Measurements from ENCODE around the gene SLC7A6. TPM values are rescaled to one million over a fixed set of nuclear protein-coding genes. Genes with fewer than 3 reads are reported as not detected.

Gene SLC7A6
- total and polyA plus RNA-seq, 2 of the 13 experiments (the other 11 are each of a cell fraction or from before 2014, with no cell fraction given), result 35.8 to 70.8 TPM

GRCh38 chr16:68328151-68328859 lies 64.0 kb downstream of the SLC7A6 start (continued):
- TF ChIP-seq U2AF2 (IDR thresholded peaks at IDR 0.05; ENCODE audit: low read depth, low read length), result no peak
- TF ChIP-seq TOPORS (CRISPR knock-in tag; IDR thresholded peaks at IDR 0.05), result no peak
- no peak for TF ChIP-seq TSC22D2 (CRISPR knock-in tag; IDR thresholded peaks at IDR 0.05; ENCODE audit: borderline replicate concordance)
- TF ChIP-seq RAD51 (IDR thresholded peaks at IDR 0.05; ENCODE audit: borderline replicate concordance), result no peak
- no peak for TF ChIP-seq ZNF749 (CRISPR knock-in tag; IDR thresholded peaks at IDR 0.05; ENCODE audit: borderline replicate concordance)
- 0 out of 2 replicates have a peak, but pooled peaks have one; percentile 64 for TF ChIP-seq ZBTB3 (CRISPR knock-in tag; IDR thresholded peaks at IDR 0.05; ENCODE audit: borderline replicate concordance, low read depth)
- TF ChIP-seq ATF7-NPFF (CRISPR knock-in tag; IDR thresholded peaks at IDR 0.05; ENCODE audit: low read depth), result no peak
- TF ChIP-seq RARG (CRISPR knock-in tag; IDR thresholded peaks at IDR 0.05; ENCODE audit: low read depth), result no peak
- TF ChIP-seq, protein P1, sequence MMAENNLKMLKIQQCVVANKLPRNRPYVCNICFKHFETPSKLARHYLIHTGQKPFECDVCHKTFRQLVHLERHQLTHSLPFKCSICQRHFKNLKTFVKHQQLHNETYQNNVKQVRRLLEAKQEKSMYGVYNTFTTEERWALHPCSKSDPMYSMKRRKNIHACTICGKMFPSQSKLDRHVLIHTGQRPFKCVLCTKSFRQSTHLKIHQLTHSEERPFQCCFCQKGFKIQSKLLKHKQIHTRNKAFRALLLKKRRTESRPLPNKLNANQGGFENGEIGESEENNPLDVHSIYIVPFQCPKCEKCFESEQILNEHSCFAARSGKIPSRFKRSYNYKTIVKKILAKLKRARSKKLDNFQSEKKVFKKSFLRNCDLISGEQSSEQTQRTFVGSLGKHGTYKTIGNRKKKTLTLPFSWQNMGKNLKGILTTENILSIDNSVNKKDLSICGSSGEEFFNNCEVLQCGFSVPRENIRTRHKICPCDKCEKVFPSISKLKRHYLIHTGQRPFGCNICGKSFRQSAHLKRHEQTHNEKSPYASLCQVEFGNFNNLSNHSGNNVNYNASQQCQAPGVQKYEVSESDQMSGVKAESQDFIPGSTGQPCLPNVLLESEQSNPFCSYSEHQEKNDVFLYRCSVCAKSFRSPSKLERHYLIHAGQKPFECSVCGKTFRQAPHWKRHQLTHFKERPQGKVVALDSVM (CRISPR knock-in tag; IDR thresholded peaks at IDR 0.05), result no peak
- TF ChIP-seq IRX3 (CRISPR knock-in tag; IDR thresholded peaks at IDR 0.05; ENCODE audit: borderline replicate concordance, low read depth), result no peak
- no peak for TF ChIP-seq YEATS2 (CRISPR knock-in tag; IDR thresholded peaks at IDR 0.05; ENCODE audit: borderline replicate concordance)
- TF ChIP-seq RXRA (CRISPR knock-in tag; IDR thresholded peaks at IDR 0.05), result peak; percentile 14; the same call in 1 of the 2 replicates
- no peak for TF ChIP-seq MNT (IDR thresholded peaks at IDR 0.05)
- TF ChIP-seq KAT8 (CRISPR knock-in tag; IDR thresholded peaks at IDR 0.05), result 0 out of 2 replicates have a peak, but pooled peaks have one; percentile 33
- no peak for TF ChIP-seq ZEB1 (IDR thresholded peaks at IDR 0.05; ENCODE audit: insufficient replicate concordance, low read depth)
- no peak for TF ChIP-seq PHB2 (IDR thresholded peaks at IDR 0.05; ENCODE audit: partially characterized antibody)
- no peak for TF ChIP-seq RBM39 (IDR thresholded peaks at IDR 0.05; ENCODE audit: low read depth, low read length, poor library complexity, severe bottlenecking)
- no peak for TF ChIP-seq ZNF740 (CRISPR knock-in tag; IDR thresholded peaks at IDR 0.05)
- TF ChIP-seq CBX2 (IDR thresholded peaks at IDR 0.05; ENCODE audit: low read depth, low read length), result no peak
- TF ChIP-seq CBX2 (CRISPR knock-in tag; IDR thresholded peaks at IDR 0.05; ENCODE audit: low read depth), result no peak
- TF ChIP-seq ETV6 (CRISPR knock-in tag; conservative IDR thresholded peaks at IDR 0.05), result no peak
- no peak for TF ChIP-seq FOXP1 (IDR thresholded peaks at IDR 0.05)
- peak; percentile 25; the same call in 1 of the 2 replicates for TF ChIP-seq FOXP1 (CRISPR knock-in tag; IDR thresholded peaks at IDR 0.05)
- TF ChIP-seq ZNF784 (CRISPR knock-in tag; IDR thresholded peaks at IDR 0.05; ENCODE audit: borderline replicate concordance), result 0 out of 2 replicates have a peak, but pooled peaks have one; percentile 22
- no peak for TF ChIP-seq ZNF776 (CRISPR knock-in tag; IDR thresholded peaks at IDR 0.05)
- no peak for TF ChIP-seq TAF1 (CRISPR knock-in tag; IDR thresholded peaks at IDR 0.05)
- TF ChIP-seq TP53 (CRISPR knock-in tag; conservative IDR thresholded peaks at IDR 0.05), result no peak
- TF ChIP-seq POLR2AphosphoS5 (IDR thresholded peaks at IDR 0.05; ENCODE audit: low read depth, low read length), result no peak
